Measurements from ENCODE around the gene AFAP1L2.

AFAP1L2 gene

DNA sequence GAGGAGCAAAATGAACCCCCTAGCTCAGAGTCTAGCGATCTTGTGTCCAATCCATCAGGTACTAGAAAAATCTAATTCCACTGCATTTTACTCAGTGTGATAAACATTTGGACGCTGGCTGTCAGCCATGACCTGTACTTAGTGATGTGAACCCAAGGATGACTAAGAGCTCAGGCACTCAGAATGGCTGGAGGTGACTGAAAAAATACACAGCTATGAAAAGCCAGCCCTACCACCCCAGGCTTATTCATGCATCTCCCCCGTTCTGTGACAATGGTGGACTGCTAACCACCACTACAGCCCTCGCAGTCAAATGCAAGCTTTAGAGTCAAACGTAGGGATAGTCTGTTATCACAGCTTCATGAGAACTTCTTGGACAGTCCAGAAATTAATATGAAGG is 14.9 kb downstream of the AFAP1L2 start:
- no peaks in the 10 kb centered on the region for H3K9me2 ChIP-seq (replicated peaks; ENCODE audit: low read depth, low read length)
- H3K9me3 ChIP-seq (ENCODE audit: insufficient read depth, low read depth, low read length): no peaks in the 10 kb centered on the region
- H3K36me3 ChIP-seq (ENCODE audit: insufficient read depth, low read length): no peaks in the 10 kb centered on the region
- TF ChIP-seq EZH2phosphoT487 (IDR thresholded peaks at IDR 0.05; ENCODE audit: borderline replicate concordance) (no peak), CTCF (conservative IDR thresholded peaks at IDR 0.05; ENCODE audit: low read length) (no peak)
- H4K20me1 ChIP-seq (ENCODE audit: insufficient read depth, low read length, poor library complexity, severe bottlenecking): no peaks in the 10 kb centered on the region
- no peak overlapping the region for H3K4me2 ChIP-seq (ENCODE audit: low read depth, low read length, poor library complexity, severe bottlenecking)
- H3K4me1 ChIP-seq (ENCODE audit: insufficient read depth, low read length, poor library complexity, severe bottlenecking): no peaks in the 10 kb centered on the region
- no peak overlapping the region for H2AFZ ChIP-seq (ENCODE audit: low read length)
- H3K79me2 ChIP-seq (ENCODE audit: insufficient read depth, low read length): no peaks in the 10 kb centered on the region
- no peak overlapping the region for H3K4me3 ChIP-seq (ENCODE audit: low read length, poor library complexity, severe bottlenecking)
- H3K9ac ChIP-seq (ENCODE audit: low read depth, low read length, poor library complexity, severe bottlenecking): no peak overlapping the region
- no peaks in the 10 kb centered on the region for H3F3A ChIP-seq (ENCODE audit: low read depth)
- no peaks in the 10 kb centered on the region for H3K27me3 ChIP-seq (ENCODE audit: insufficient read depth, low read length, poor library complexity, severe bottlenecking)

DNA sequence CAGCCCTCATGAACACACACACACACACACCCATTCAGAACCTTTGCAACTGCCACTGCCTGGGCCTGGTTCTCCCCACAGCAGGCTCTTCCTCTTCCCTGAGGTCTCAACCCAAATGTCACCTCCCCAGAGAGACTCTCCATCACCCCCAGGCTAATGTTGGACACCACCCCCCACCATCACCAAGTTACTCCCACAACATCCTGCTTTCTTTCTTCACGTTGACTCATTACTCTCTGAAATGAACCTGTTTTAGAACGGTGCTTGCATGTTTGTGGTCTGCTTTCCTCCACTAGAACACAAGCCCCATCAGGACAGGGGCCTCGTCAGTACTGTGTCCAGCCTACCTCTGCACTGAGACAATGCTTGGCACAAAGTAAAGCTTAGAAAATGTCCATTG is 16.0 kb downstream of the AFAP1L2 start:
- Histone ChIP-seq H3K4me1 (ENCODE audit: insufficient read depth, low read length, poor library complexity, severe bottlenecking) (no peaks in the 10 kb centered on the region), H3K27me3 (ENCODE audit: insufficient read depth, low read length, poor library complexity, severe bottlenecking) (no peaks in the 10 kb centered on the region), H3F3A (ENCODE audit: low read depth) (no peaks in the 10 kb centered on the region), H4K20me1 (ENCODE audit: insufficient read depth, low read length, poor library complexity, severe bottlenecking) (no peaks in the 10 kb centered on the region), H3K4me3 (ENCODE audit: low read length, poor library complexity, severe bottlenecking) (no peak overlapping the region), H3K79me2 (ENCODE audit: insufficient read depth, low read length) (no peaks in the 10 kb centered on the region), H3K36me3 (ENCODE audit: insufficient read depth, low read length) (no peaks in the 10 kb centered on the region), H3K4me2 (ENCODE audit: low read depth, low read length, poor library complexity, severe bottlenecking) (no peak overlapping the region), H3K9ac (ENCODE audit: low read depth, low read length, poor library complexity, severe bottlenecking) (no peak overlapping the region), H2AFZ (ENCODE audit: low read length) (no peak overlapping the region), H3K9me2 (replicated peaks; ENCODE audit: low read depth, low read length) (no peaks in the 10 kb centered on the region), H3K9me3 (ENCODE audit: insufficient read depth, low read depth, low read length) (no peaks in the 10 kb centered on the region)
- TF ChIP-seq EZH2phosphoT487 (IDR thresholded peaks at IDR 0.05; ENCODE audit: borderline replicate concordance) (no peak), CTCF (conservative IDR thresholded peaks at IDR 0.05; ENCODE audit: low read length) (no peak)

- Histone ChIP-seq H3K9me3 (ENCODE audit: insufficient read depth, low read depth, low read length) (no peaks in the 10 kb centered on the region), H3F3A (ENCODE audit: low read depth) (no peaks in the 10 kb centered on the region), H3K4me2 (ENCODE audit: low read depth, low read length, poor library complexity, severe bottlenecking) (no peak overlapping the region), H2AFZ (ENCODE audit: low read length) (no peak overlapping the region), H3K36me3 (ENCODE audit: insufficient read depth, low read length) (no peaks in the 10 kb centered on the region), H3K79me2 (ENCODE audit: insufficient read depth, low read length) (no peaks in the 10 kb centered on the region), H3K27me3 (ENCODE audit: insufficient read depth, low read length, poor library complexity, severe bottlenecking) (no peaks in the 10 kb centered on the region), H4K20me1 (ENCODE audit: insufficient read depth, low read length, poor library complexity, severe bottlenecking) (no peaks in the 10 kb centered on the region), H3K4me3 (ENCODE audit: low read length, poor library complexity, severe bottlenecking) (no peak overlapping the region), H3K9ac (ENCODE audit: low read depth, low read length, poor library complexity, severe bottlenecking) (no peak overlapping the region), H3K4me1 (ENCODE audit: insufficient read depth, low read length, poor library complexity, severe bottlenecking) (no peaks in the 10 kb centered on the region), H3K9me2 (replicated peaks; ENCODE audit: low read depth, low read length) (no peaks in the 10 kb centered on the region)
- no peak for TF ChIP-seq EZH2phosphoT487 (IDR thresholded peaks at IDR 0.05; ENCODE audit: borderline replicate concordance)
- TF ChIP-seq CTCF (conservative IDR thresholded peaks at IDR 0.05; ENCODE audit: low read length): peak; percentile 48
These were observed 16.5 kb downstream of the AFAP1L2 start for GRCh38 chr10:114387784-114388183.
